ENCODE data around the gene PSMD12. TPM values are rescaled to one million over a fixed set of nuclear protein-coding genes. Genes with fewer than 3 reads are reported as not detected.

The PSMD12 gene
- total RNA-seq, 1 experiment from 2014 or later: 84.4 TPM

DNA sequence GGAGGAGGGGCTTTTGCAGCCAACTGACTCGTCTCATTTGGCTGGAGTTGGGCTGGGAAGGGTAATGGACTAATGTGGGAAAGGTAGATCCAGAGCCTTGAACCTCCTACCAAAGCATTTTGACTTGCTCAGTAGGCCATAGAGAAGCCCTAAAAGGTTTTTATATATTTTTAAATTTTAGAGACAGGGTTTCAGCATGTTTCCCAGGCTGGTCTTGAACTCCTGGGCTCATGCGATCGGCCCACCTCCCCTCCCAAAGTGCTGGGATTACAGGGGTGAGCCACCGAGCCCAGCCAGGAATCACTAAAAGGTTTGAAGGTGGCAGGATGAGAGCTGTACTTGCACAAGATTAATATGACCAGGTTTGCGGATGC is 8.7 kb upstream of the PSMD12 start:
- TF ChIP-seq, protein P1, sequence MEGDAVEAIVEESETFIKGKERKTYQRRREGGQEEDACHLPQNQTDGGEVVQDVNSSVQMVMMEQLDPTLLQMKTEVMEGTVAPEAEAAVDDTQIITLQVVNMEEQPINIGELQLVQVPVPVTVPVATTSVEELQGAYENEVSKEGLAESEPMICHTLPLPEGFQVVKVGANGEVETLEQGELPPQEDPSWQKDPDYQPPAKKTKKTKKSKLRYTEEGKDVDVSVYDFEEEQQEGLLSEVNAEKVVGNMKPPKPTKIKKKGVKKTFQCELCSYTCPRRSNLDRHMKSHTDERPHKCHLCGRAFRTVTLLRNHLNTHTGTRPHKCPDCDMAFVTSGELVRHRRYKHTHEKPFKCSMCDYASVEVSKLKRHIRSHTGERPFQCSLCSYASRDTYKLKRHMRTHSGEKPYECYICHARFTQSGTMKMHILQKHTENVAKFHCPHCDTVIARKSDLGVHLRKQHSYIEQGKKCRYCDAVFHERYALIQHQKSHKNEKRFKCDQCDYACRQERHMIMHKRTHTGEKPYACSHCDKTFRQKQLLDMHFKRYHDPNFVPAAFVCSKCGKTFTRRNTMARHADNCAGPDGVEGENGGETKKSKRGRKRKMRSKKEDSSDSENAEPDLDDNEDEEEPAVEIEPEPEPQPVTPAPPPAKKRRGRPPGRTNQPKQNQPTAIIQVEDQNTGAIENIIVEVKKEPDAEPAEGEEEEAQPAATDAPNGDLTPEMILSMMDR (IDR thresholded peaks at IDR 0.05; ENCODE audit: insufficient read depth in 1 of 2, low read depth in 1 of 2, low read length in 1 of 2, severe bottlenecking in 1 of 2, unreplicated experiment in 1 of 2): no peak
- Mint-ChIP-seq H3K27me3 (ENCODE audit: insufficient read depth, unreplicated experiment) (peaks cover 3% of the 10 kb centered on the region), H3K4me3 (ENCODE audit: unreplicated experiment) (peak overlapping the region; percentile 22), H3K36me3 (ENCODE audit: insufficient read depth, unreplicated experiment) (peaks cover 6% of the 10 kb centered on the region), H3K27ac (ENCODE audit: unreplicated experiment) (no peak overlapping the region), H3K9me3 (ENCODE audit: unreplicated experiment) (no peaks in the 10 kb centered on the region), H3K4me1 (ENCODE audit: low read depth, unreplicated experiment) (peaks cover 9% of the 10 kb centered on the region)
- Histone ChIP-seq H3K4me1 (0 out of 2 replicates have a peak, but pooled peaks cover 8% of the 10 kb centered on the region), H3K9me3 (no peaks in the 10 kb centered on the region), H3K36me3 (ENCODE audit: control insufficient read depth, insufficient read depth, low read length) (no peaks in the 10 kb centered on the region), H3K27me3 (replicated peaks; ENCODE audit: control insufficient read depth, insufficient read depth, low read length) (no peaks in the 10 kb centered on the region), H3K4me3 (ENCODE audit: low read depth, low read length) (no peak overlapping the region)
- no peak for DNase-seq
- intact Hi-C loops (cut with micrococcal nuclease; ENCODE audit: unreplicated experiment): no loop called here
- ChIA-PET CTCF (interaction anchor here (0.6 to 1.2 kb wide), 8 partner anchors 8 to 322 kb away, joined by 3 to 7 read pairs (median 4); no protein-coding TSS in a partner anchor), POLR2A (no interaction called here)
- no TSS peak for BruUV-seq (replicated peaks)

DNA sequence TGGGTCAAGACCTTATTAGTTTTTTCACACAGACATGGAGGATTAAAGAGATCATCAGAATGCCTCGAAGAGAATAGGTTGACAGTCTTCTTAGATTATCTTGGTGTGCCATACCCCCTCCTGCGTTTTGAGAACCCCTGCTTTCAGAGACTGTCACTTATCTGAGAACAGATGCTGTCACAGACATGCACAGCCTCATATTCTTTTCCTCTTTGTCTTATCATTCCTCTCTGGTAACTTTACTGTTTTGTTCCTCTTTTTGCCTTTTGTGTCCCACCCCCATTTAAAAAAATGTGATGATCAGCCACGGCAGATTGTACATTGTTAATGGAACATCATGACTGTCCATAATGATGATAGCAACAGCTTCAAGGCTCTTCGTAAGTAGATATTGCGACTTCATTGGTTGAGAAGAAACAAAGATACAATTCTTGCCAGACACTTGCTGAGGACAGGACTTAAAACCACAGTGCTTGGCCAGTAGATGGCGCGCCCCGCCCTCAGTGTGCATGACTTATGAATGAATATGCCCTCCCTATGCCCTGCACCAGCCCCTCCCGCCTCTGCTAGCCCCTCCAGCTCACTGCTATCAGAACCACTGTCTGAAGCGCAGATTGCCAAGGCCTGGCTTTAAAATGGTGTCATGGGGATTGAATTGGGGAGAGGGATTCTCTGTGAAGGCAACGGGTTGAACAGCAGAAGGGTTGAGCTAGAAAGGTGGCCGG is 8.1 kb upstream of the PSMD12 start:
- Histone ChIP-seq H3K4me3 (ENCODE audit: low read depth, low read length) (no peak overlapping the region), H3K27me3 (replicated peaks; ENCODE audit: control insufficient read depth, insufficient read depth, low read length) (no peaks in the 10 kb centered on the region), H3K9me3 (no peaks in the 10 kb centered on the region), H3K4me1 (0 out of 2 replicates have a peak, but pooled peaks cover 8% of the 10 kb centered on the region), H3K36me3 (ENCODE audit: control insufficient read depth, insufficient read depth, low read length) (no peaks in the 10 kb centered on the region)
- BruUV-seq (replicated peaks): no TSS peak
- intact Hi-C loops (cut with micrococcal nuclease; ENCODE audit: unreplicated experiment): loop anchor here (1.0 kb wide), 3 partner anchors 229 to 343 kb away; partner anchors contain the start of gene NOL11
- CTCF ChIA-PET: interaction anchor here (0.5 to 1.2 kb wide), 10 partner anchors 8 to 635 kb away, joined by 3 to 7 read pairs (median 4); no protein-coding TSS in a partner anchor
- Mint-ChIP-seq H3K27me3 (ENCODE audit: insufficient read depth, unreplicated experiment) (peaks cover 3% of the 10 kb centered on the region), H3K36me3 (ENCODE audit: insufficient read depth, unreplicated experiment) (peaks cover 6% of the 10 kb centered on the region), H3K4me3 (ENCODE audit: unreplicated experiment) (peak overlapping the region; percentile 22), H3K9me3 (ENCODE audit: unreplicated experiment) (no peaks in the 10 kb centered on the region), H3K27ac (ENCODE audit: unreplicated experiment) (no peak overlapping the region), H3K4me1 (ENCODE audit: low read depth, unreplicated experiment) (peaks cover 9% of the 10 kb centered on the region)
- POLR2A ChIA-PET: no interaction called here
- TF ChIP-seq, protein P1 (IDR thresholded peaks at IDR 0.05; ENCODE audit: insufficient read depth in 1 of 2, low read depth in 1 of 2, low read length in 1 of 2, severe bottlenecking in 1 of 2, unreplicated experiment in 1 of 2): peak; percentile 85 to 90
- peak; percentile 86 to 87 for DNase-seq

DNA sequence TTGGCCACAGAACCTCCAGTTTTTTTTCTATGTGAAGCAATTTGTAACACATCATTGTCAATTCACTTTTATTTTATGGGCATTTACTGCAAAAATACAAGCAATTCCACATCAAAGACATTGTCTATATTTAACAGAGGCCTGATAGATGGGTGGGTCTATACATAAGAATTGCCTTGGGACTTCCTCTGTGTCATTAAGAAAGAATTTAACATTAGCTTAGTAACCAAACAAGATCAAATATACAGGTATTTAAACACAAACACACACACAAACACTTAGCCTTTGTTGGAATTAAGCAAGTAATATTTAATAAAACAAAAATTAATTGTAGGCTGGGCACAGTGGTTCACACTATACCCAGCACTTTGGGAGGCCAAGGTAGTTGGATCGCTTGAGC is 6.4 kb upstream of the PSMD12 start:
- ChIA-PET POLR2A (no interaction called here), CTCF (interaction anchor here (1.5 kb wide), 1 partner anchor 103 kb away, joined by 6 read pairs; no protein-coding TSS in a partner anchor)
- Histone ChIP-seq H3K4me1 (0 out of 2 replicates have a peak, but pooled peaks cover 8% of the 10 kb centered on the region), H3K27me3 (replicated peaks; ENCODE audit: control insufficient read depth, insufficient read depth, low read length) (no peaks in the 10 kb centered on the region), H3K9me3 (no peaks in the 10 kb centered on the region), H3K4me3 (ENCODE audit: low read depth, low read length) (no peak overlapping the region), H3K36me3 (ENCODE audit: control insufficient read depth, insufficient read depth, low read length) (no peaks in the 10 kb centered on the region)
- Mint-ChIP-seq H3K4me3 (ENCODE audit: unreplicated experiment) (no peak overlapping the region), H3K9me3 (ENCODE audit: unreplicated experiment) (no peaks in the 10 kb centered on the region), H3K4me1 (ENCODE audit: low read depth, unreplicated experiment) (peaks cover 9% of the 10 kb centered on the region), H3K27ac (ENCODE audit: unreplicated experiment) (no peak overlapping the region), H3K36me3 (ENCODE audit: insufficient read depth, unreplicated experiment) (peaks cover 6% of the 10 kb centered on the region), H3K27me3 (ENCODE audit: insufficient read depth, unreplicated experiment) (peaks cover 3% of the 10 kb centered on the region)
- TF ChIP-seq, protein P1 (IDR thresholded peaks at IDR 0.05; ENCODE audit: insufficient read depth in 1 of 2, low read depth in 1 of 2, low read length in 1 of 2, severe bottlenecking in 1 of 2, unreplicated experiment in 1 of 2): no peak
- intact Hi-C loops (cut with micrococcal nuclease; ENCODE audit: unreplicated experiment): no loop called here
- no TSS peak for BruUV-seq (replicated peaks)
- DNase-seq: no peak
